Measurements from ENCODE around the gene PRTG. TPM values are rescaled to one million over a fixed set of nuclear protein-coding genes. Genes with fewer than 3 reads are reported as not detected.

PRTG gene
- total RNA-seq, 1 experiment from 2014 or later, result 3.6 TPM

- POLR2A ChIA-PET, result interaction anchor here (0.6 kb wide), 1 partner anchor 47 kb away, joined by 3 read pairs; no protein-coding TSS in a partner anchor
- peak overlapping the region; percentile 70 for H3K4me3 Mint-ChIP-seq
- peaks cover 4% of the 10 kb centered on the region for H3K4me1 Mint-ChIP-seq
- DNase-seq (ENCODE audit: low spot score), result no peak
- peaks cover 39% of the 10 kb centered on the region for H3K27me3 Mint-ChIP-seq (ENCODE audit: low read depth)
- TF ChIP-seq NFATC4 (CRISPR knock-in tag; IDR thresholded peaks at IDR 0.05) (no peak), RORB (CRISPR knock-in tag; IDR thresholded peaks at IDR 0.05) (no peak), CDX4 (CRISPR knock-in tag; IDR thresholded peaks at IDR 0.05; ENCODE audit: borderline replicate concordance) (no peak), IRF1 (CRISPR knock-in tag; IDR thresholded peaks at IDR 0.05) (no peak), USF1 (CRISPR knock-in tag; IDR thresholded peaks at IDR 0.05) (no peak), ZBTB43 (CRISPR knock-in tag; IDR thresholded peaks at IDR 0.05) (no peak), CREM (CRISPR knock-in tag; IDR thresholded peaks at IDR 0.05) (no peak), MXD4 (CRISPR knock-in tag; IDR thresholded peaks at IDR 0.05; ENCODE audit: borderline replicate concordance) (no peak)
- H3K9me3 Mint-ChIP-seq, result peaks cover 6% of the 10 kb centered on the region
- no peak for ATAC-seq
- no peak overlapping the region for H3K27ac Mint-ChIP-seq
- H3K36me3 Mint-ChIP-seq, result peaks cover 6% of the 10 kb centered on the region; the same call in 1 of the 2 replicates
- CTCF ChIA-PET, result interaction anchor here (0.6 to 1.6 kb wide), 3 partner anchors 40 to 72 kb away, joined by 3 read pairs; no protein-coding TSS in a partner anchor
These were observed 154.2 kb downstream of the PRTG start for GRCh38 chr15:55588815-55589115.

- Mint-ChIP-seq H3K27ac (no peak within 1 kb of the TSS), H3K27me3 (ENCODE audit: low read depth) (peaks cover 39% of the 10 kb centered on the region), H3K4me1 (peaks cover 4% of the 10 kb centered on the region), H3K36me3 (peaks cover 6% of the 10 kb centered on the region; the same call in 1 of the 2 replicates), H3K9me3 (peaks cover 6% of the 10 kb centered on the region), H3K4me3 (peak within 1 kb of the TSS; percentile 70)
- TF ChIP-seq FOXP1 (CRISPR knock-in tag; IDR thresholded peaks at IDR 0.05; ENCODE audit: borderline replicate concordance), result 0 out of 2 replicates have a peak, but pooled peaks have one; percentile 21
- no peak for TF ChIP-seq ZNF396 (CRISPR knock-in tag; IDR thresholded peaks at IDR 0.05; ENCODE audit: borderline replicate concordance)
- no peak for TF ChIP-seq CBFB (CRISPR knock-in tag; IDR thresholded peaks at IDR 0.05; ENCODE audit: low read depth)
- POLR2A ChIA-PET, result interaction anchor here (0.6 kb wide), 1 partner anchor 47 kb away, joined by 3 read pairs; no protein-coding TSS in a partner anchor
- DNase-seq (ENCODE audit: low spot score) (peak; percentile 71), ATAC-seq (peak; percentile 86)
- CTCF ChIA-PET, result interaction anchor here (0.6 to 0.8 kb wide), 2 partner anchors 54 to 71 kb away, joined by 3 read pairs; no protein-coding TSS in a partner anchor
These were observed 154.7 kb downstream of the PRTG start, which contains the start of gene PYGO1 for GRCh38 chr15:55588070-55588814. Gene PYGO1 (minus strand): TSS chr15:55588345. CDS start chr15:55587883, 462 bp downstream.

GRCh38 chr15:55587321-55588069 lies 155.5 kb downstream of the PRTG start:
- DNase-seq (ENCODE audit: low spot score) (peak; percentile 52), ATAC-seq (peak; percentile 59)
- H3K4me3 Mint-ChIP-seq, result peak overlapping the region; percentile 61
- H3K9me3 Mint-ChIP-seq, result peaks cover 4% of the 10 kb centered on the region; the same call in 1 of the 2 replicates
- H3K36me3 Mint-ChIP-seq, result peaks cover 6% of the 10 kb centered on the region; the same call in 1 of the 2 replicates
- TF ChIP-seq E2F5 (CRISPR knock-in tag; IDR thresholded peaks at IDR 0.05) (0 out of 2 replicates have a peak, but pooled peaks have one; percentile 55), SOX15 (CRISPR knock-in tag; IDR thresholded peaks at IDR 0.05) (no peak), FOXP4 (CRISPR knock-in tag; IDR thresholded peaks at IDR 0.05) (no peak), MAX (CRISPR knock-in tag; IDR thresholded peaks at IDR 0.05) (peak; percentile 47; the same call in 1 of the 2 replicates), E2F4 (CRISPR knock-in tag; IDR thresholded peaks at IDR 0.05; ENCODE audit: borderline replicate concordance, low read depth) (0 out of 2 replicates have a peak, but pooled peaks have one; percentile 22), IRF1 (CRISPR knock-in tag; IDR thresholded peaks at IDR 0.05) (no peak), KAT7 (CRISPR knock-in tag; IDR thresholded peaks at IDR 0.05; ENCODE audit: borderline replicate concordance) (no peak), ZNF138 (CRISPR knock-in tag; conservative IDR thresholded peaks at IDR 0.05) (no peak)
- ChIA-PET CTCF (no interaction called here), POLR2A (no interaction called here)
- peaks cover 4% of the 10 kb centered on the region for H3K4me1 Mint-ChIP-seq
- peaks cover 44% of the 10 kb centered on the region for H3K27me3 Mint-ChIP-seq (ENCODE audit: low read depth)
- no peak overlapping the region for H3K27ac Mint-ChIP-seq

All from WTC11 (cell line).